ENCODE measurements around the gene FRG2C. TPM values are rescaled to one million over a fixed set of nuclear protein-coding genes. Genes with fewer than 3 reads are reported as not detected.
A peak's percentile ranks its signal among the peaks of the same experiment; 100 is the strongest.
"Not testable (repeated sequence)": the region's sequence is repeated elsewhere in the genome, so short reads cannot be mapped to it uniquely, and the experiment has no call there.

Gene FRG2C
- total and polyA plus RNA-seq, 5 experiments from 2014 or later, result not detected

GRCh38 chr3:75655101-75655904, 8.8 kb upstream of the FRG2C start:
- H3K4me1 Mint-ChIP-seq, H3K4me3 Mint-ChIP-seq, ATAC-seq, H3K36me3 Mint-ChIP-seq, H3K27ac Mint-ChIP-seq, POLR2A ChIA-PET, DNase-seq: not testable (repeated sequence)
- Mint-ChIP-seq H3K9me3 (peaks cover 0 to 12% (median 7%) of the 10 kb centered on the region in 9 donors), H3K27me3 (peaks cover 7 to 16% (median 14%) of the 10 kb centered on the region in 5 donors)

- H3K4me3 Mint-ChIP-seq, H3K27ac Mint-ChIP-seq, POLR2A ChIA-PET, ATAC-seq, H3K4me1 Mint-ChIP-seq, DNase-seq, H3K36me3 Mint-ChIP-seq: not testable (repeated sequence)
- peaks cover 0 to 17% (median 8%) of the 10 kb centered on the region in 9 donors for H3K9me3 Mint-ChIP-seq
- H3K27me3 Mint-ChIP-seq, result peaks cover 12 to 22% (median 21%) of the 10 kb centered on the region in 5 donors
Observed at GRCh38 chr3:75655956-75656355, 8.2 kb upstream of the FRG2C start.

- ATAC-seq, POLR2A ChIA-PET, DNase-seq, H3K4me1 Mint-ChIP-seq, H3K27ac Mint-ChIP-seq, H3K36me3 Mint-ChIP-seq: not testable (repeated sequence)
- peaks cover 16 to 31% (median 23%) of the 10 kb centered on the region in 5 donors for H3K27me3 Mint-ChIP-seq
- peaks cover 0 to 25% (median 10%) of the 10 kb centered on the region in 9 donors for H3K9me3 Mint-ChIP-seq
- H3K4me3 Mint-ChIP-seq, result peak overlapping the region in 7 of 10 donors; percentile 30 to 67 (median 50)
Observed at GRCh38 chr3:75658411-75659107, 5.6 kb upstream of the FRG2C start.

DNA sequence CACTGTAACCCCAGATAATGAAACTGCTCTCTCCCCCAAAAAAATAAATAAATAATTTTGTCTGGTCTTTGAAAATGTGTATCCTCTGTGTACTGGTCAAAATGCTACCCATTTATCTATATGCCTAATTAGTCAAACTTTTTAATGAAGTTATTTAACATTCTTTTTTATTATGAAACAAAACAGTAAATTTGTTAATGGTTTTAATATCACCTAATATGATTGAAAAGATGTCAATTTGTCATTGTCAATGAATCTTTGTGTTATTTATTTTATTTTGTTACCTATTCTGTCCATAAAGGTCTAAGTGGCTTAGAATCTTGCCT, 5.1 kb upstream of the FRG2C start:
- H3K4me1 Mint-ChIP-seq, DNase-seq, POLR2A ChIA-PET, H3K27ac Mint-ChIP-seq, ATAC-seq, H3K36me3 Mint-ChIP-seq: not testable (repeated sequence)
- Mint-ChIP-seq H3K27me3 (peaks cover 16 to 34% (median 28%) of the 10 kb centered on the region in 5 donors), H3K9me3 (peaks cover 0 to 29% (median 10%) of the 10 kb centered on the region in 9 donors), H3K4me3 (peak overlapping the region in 3 of 10 donors; percentile 13 to 50 (median 40))

DNA sequence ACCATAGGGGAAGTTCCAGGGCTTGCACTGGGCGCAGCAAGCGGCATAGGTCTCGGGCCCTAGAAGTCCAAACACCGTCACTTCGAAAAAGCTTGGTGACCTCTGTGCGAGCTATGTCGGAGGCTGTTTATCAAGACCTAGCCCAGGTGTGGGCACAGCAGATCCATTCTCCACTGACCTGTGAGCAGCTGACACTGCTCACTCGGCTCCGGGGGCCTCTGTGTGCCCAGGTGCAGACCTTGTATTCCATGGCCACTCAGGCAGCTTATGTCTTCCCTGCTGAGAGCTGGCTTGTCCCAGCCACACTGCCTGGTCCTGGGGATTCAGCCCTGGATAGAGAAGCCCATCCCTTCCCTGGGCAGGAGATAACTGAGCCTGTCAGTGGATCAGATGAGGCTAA, 1.5 kb downstream of the FRG2C start:
- DNase-seq, H3K27ac Mint-ChIP-seq, ATAC-seq, H3K4me3 Mint-ChIP-seq, POLR2A ChIA-PET: not testable (repeated sequence)
- peaks cover 4 to 53% (median 34%) of the 10 kb centered on the region in 9 donors for H3K9me3 Mint-ChIP-seq
- peaks cover 4 to 11% (median 9%) of the 10 kb centered on the region in 4 donors for H3K4me1 Mint-ChIP-seq
- H3K27me3 Mint-ChIP-seq, result peaks cover 24 to 50% (median 43%) of the 10 kb centered on the region in 5 donors
- peaks cover 7 to 25% (median 14%) of the 10 kb centered on the region in 3 donors for H3K36me3 Mint-ChIP-seq

GRCh38 chr3:75667757-75668701, 3.9 kb downstream of the FRG2C start:
- Mint-ChIP-seq H3K9me3 (peaks cover 6 to 70% (median 50%) of the 10 kb centered on the region in 9 donors), H3K4me1 (peaks cover 14 to 19% (median 15%) of the 10 kb centered on the region in 4 donors), H3K4me3 (peak overlapping the region in 9 of 10 donors; percentile 4 to 69 (median 54)), H3K27me3 (peaks cover 28 to 66% (median 50%) of the 10 kb centered on the region in 5 donors), H3K36me3 (peaks cover 14 to 33% (median 19%) of the 10 kb centered on the region in 3 donors), H3K27ac (peak overlapping the region in 1 of 10 donors; percentile 71)
- POLR2A ChIA-PET, ATAC-seq, DNase-seq: not testable (repeated sequence)

DNA sequence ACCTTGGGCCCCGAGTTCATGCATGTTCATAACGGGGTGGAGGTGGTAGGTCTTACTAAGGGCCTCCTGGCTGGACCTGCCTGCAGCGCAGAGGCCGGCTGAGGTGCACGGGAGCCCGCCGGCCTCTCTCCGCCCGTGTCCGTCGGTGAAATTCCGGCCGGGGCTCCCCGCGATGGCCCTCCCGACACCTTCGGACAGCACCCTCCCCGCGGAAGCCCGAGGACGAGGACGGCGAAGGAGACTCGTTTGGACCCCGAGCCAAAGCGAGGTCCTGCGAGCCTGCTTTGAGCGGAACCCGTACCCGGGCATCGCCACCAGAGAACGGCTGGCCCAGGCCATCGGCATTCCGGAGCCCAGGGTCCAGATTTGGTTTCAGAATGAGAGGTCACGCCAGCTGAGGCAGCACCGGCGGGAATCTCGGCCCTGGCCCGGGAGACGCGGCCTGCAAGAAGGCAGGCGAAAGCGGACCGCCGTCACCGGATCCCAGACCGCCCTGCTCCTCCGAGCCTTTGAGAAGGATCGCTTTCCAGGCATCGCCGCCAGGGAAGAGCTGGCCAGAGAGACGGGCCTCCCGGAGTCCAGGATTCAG, 4.7 kb downstream of the FRG2C start:
- Mint-ChIP-seq H3K27me3 (peaks cover 32 to 67% (median 54%) of the 10 kb centered on the region in 5 donors), H3K4me1 (peaks cover 14 to 19% (median 15%) of the 10 kb centered on the region in 4 donors), H3K9me3 (peaks cover 10 to 77% (median 55%) of the 10 kb centered on the region in 9 donors), H3K36me3 (peaks cover 14 to 42% (median 21%) of the 10 kb centered on the region in 3 donors)
- H3K4me3 Mint-ChIP-seq, H3K27ac Mint-ChIP-seq, POLR2A ChIA-PET: not testable (repeated sequence)
- ATAC-seq (peak in 1 of 2 donors; percentile 38), DNase-seq (peak in 9 of 10 donors; percentile 7 to 87 (median 46))

DNA sequence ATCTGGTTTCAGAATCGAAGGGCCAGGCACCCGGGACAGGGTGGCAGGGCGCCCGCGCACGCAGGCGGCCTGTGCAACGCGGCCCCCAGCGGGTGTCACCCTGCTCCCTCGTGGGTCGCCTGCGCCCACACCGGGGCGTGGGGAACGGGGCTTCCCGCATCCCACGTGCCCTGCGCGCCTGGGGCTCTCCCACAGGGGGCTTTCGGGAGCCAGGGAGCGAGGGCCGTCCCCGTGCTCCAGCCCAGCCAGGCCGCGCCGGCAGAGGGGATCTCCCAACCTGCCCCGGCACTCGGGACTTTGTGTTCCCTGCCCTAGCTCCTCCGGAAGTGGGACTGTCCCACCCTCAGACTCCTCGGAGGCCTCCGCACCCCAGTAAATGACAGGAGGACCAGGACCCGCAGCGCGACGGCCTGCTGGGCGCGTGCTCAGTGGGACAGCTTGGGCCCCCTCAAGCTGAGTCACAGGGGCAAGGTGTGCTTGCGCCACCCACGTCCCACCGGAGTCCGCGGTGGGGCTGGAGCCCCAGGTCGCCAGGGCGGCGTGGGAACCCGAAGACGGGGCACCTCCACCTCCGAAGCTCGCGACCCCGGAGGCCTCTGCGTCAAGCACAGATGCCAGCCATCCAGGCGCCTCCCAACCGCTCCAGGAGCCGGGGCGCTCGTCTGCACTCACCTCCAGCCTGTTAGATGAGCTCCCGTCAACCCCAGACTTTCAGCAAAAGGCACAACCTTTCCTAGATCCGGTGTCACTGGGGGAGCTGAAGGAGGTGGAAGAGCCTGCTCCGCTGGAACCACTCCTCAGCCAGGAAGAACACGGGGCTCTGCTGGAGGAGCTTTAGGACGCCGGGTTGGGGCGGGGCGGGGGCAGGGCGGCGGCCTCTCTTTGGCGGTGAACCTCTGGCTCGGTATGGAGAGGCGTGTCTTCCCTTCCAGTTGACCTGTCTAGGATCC, 5.5 kb downstream of the FRG2C start:
- Mint-ChIP-seq H3K36me3 (peaks cover 14 to 45% (median 21%) of the 10 kb centered on the region in 3 donors), H3K4me3 (peak overlapping the region in 7 of 10 donors; percentile 18 to 59 (median 39)), H3K9me3 (peaks cover 10 to 77% (median 47%) of the 10 kb centered on the region in 9 donors), H3K27me3 (peaks cover 27 to 59% (median 49%) of the 10 kb centered on the region in 5 donors), H3K4me1 (peaks cover 14 to 19% (median 15%) of the 10 kb centered on the region in 4 donors)
- DNase-seq, result peak in 4 of 10 donors; percentile 10 to 72 (median 34)
- POLR2A ChIA-PET, H3K27ac Mint-ChIP-seq: not testable (repeated sequence)
- peak in 1 of 2 donors; percentile 42 for ATAC-seq

DNA sequence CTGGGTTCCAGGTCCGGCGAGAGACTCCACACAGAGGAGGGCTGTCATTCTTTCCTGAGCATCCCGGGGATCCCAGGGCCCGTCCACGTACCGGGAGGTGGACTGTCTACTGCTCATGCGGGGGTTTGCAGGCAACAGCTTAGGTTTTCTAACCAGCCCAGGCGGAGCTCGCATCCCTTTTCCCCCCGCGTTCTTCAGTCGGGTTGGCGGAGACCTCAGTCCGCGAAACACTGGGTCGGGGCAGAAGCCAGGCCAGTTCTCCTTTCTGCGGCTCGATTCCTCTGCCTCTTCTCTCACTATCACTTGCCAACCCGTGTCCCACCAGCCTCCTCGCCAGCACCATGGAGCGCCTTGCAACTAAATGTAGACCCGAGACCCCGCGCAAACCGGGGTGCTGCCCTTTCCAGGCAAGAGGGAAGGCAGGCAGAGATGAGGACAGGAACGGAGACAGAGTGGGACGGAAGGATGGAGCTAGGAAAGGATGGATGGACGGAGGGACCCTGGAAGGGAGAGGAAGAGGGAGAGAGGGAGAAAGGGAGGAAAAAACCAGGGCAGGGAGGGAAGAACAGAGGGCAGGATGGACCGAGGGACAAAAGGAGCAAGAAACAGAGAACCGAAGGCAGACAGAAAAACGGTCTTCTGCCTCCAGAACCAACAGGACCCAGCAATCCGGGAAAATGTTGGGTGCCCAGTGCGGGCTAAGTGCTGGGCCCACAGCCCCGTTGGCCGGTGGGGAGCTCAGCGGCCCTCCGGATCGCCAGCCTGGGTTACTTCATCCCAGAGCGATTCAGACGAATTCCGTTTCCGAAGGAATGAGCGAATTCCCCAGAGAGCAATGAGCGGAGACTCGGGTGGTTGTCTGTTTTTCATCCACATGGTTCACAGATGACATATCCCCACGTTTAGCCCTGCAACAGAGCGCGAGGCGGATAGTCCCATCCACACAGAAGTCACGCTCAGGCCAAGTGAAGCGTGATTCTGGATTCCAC, 6.5 kb downstream of the FRG2C start:
- Mint-ChIP-seq H3K27me3 (peaks cover 26 to 52% (median 43%) of the 10 kb centered on the region in 5 donors), H3K36me3 (peaks cover 16 to 42% (median 21%) of the 10 kb centered on the region in 3 donors), H3K9me3 (peaks cover 10 to 80% (median 44%) of the 10 kb centered on the region in 9 donors), H3K4me1 (peaks cover 14 to 19% (median 15%) of the 10 kb centered on the region in 4 donors), H3K4me3 (peak overlapping the region; percentile 7 to 78 (median 48))
- ATAC-seq, DNase-seq, H3K27ac Mint-ChIP-seq, POLR2A ChIA-PET: not testable (repeated sequence)

Measured in naive thymus-derived CD8-positive, alpha-beta T cell (primary cell).